IMR-90 (cell line): ENCODE data around the gene TNFSF13B. TPM values are rescaled to one million over a fixed set of nuclear protein-coding genes. Genes with fewer than 3 reads are reported as not detected.

Experiments used
- ATAC-seq: fragments of 200-7000 bp; cut with Tn5 transposase; 2 replicates; pipeline ENCODE4 v1.9.1; 2020; ENCODE audit warnings: low read depth, mild to moderate bottlenecking, moderate library complexity
- BruUV-seq: library from RNA; stranded (reverse); fragments of 400-500 nt; replicated peaks from 2 replicates; lab custom pipeline; 2021; lab: Mats Ljungman, UMichigan
- CTCF ChIA-PET: fragments of 300-600 bp; formaldehyde crosslinking; extraction: SDS; loops from one replicate; lab custom pipeline; 2021; ENCODE audit warnings: antibody characterized with exemption; lab: Yijun Ruan, JAX
- POLR2A ChIA-PET: fragments of 300-600 bp; sonication (Branson Sonifier 250); formaldehyde crosslinking; loops from one replicate; lab custom pipeline; 2022; ENCODE audit warnings: antibody characterized with exemption; ENCODE audit not compliant: unreplicated experiment; lab: Charles Lee
- DNase-seq: peaks from one replicate; pipeline ENCODE4 v3.0.0; 2013
- H2AFZ ChIP-seq: replicated peaks from 2 replicates; pipeline ENCODE3; 2013; ENCODE audit warnings: low read length, mild to moderate bottlenecking; ENCODE audit not compliant: poor library complexity
- H2AK5ac ChIP-seq: 2 replicates; pipeline ENCODE4 v1.6.1; 2013; ENCODE audit warnings: low read depth, low read length, inconsistent platforms
- H2AK9ac ChIP-seq: replicated peaks from 2 replicates; pipeline ENCODE3; 2013; ENCODE audit warnings: mild to moderate bottlenecking, low read depth, low read length, moderate library complexity; ENCODE audit not compliant: poor library complexity
- H2BK120ac ChIP-seq: 2 replicates; pipeline ENCODE4 v1.6.1; 2013; ENCODE audit warnings: low read depth, low read length, inconsistent platforms
- H2BK15ac ChIP-seq: 3 replicates; pipeline ENCODE4 v1.6.1; 2013; ENCODE audit warnings: low read depth, low read length, inconsistent platforms
- H2BK20ac ChIP-seq: 2 replicates; pipeline ENCODE4 v1.6.1; 2013; ENCODE audit warnings: low read depth, mild to moderate bottlenecking, inconsistent platforms, low read length, moderate library complexity
- H2BK5ac ChIP-seq: 2 replicates; pipeline ENCODE4 v1.6.1; 2013; ENCODE audit warnings: mild to moderate bottlenecking, low read depth, low read length, inconsistent platforms; ENCODE audit not compliant: poor library complexity, severe bottlenecking
- H3K14ac ChIP-seq: replicated peaks from 2 replicates; pipeline ENCODE4 v1.6.1; 2013; ENCODE audit warnings: low read depth, low read length, inconsistent platforms
- H3K18ac ChIP-seq: 2 replicates; pipeline ENCODE4 v1.6.1; 2013; ENCODE audit warnings: low read depth, low read length, control low read depth
- H3K23ac ChIP-seq: 2 replicates; pipeline ENCODE4 v1.6.1; 2013; ENCODE audit warnings: low read depth, low read length, inconsistent platforms
- H3K27ac ChIP-seq: 2 replicates; pipeline ENCODE4 v1.5.1; 2013; ENCODE audit warnings: mild to moderate bottlenecking, control low read depth, low read length; ENCODE audit not compliant: insufficient read depth
- H3K27me3 ChIP-seq: 2 replicates; pipeline ENCODE4 v1.6.1; 2013; ENCODE audit warnings: low read length; ENCODE audit not compliant: control insufficient read depth, insufficient read depth
- H3K36me3 ChIP-seq: 2 replicates; pipeline ENCODE4 v1.6.1; 2013; ENCODE audit warnings: low read length, mixed read lengths; ENCODE audit not compliant: control insufficient read depth, insufficient read depth
- H3K4ac ChIP-seq: 2 replicates; pipeline ENCODE4 v1.6.1; 2013; ENCODE audit warnings: low read depth, low read length, inconsistent platforms
- H3K4me1 ChIP-seq: 2 replicates; pipeline ENCODE4 v1.6.1; 2013; ENCODE audit warnings: low read length, mixed read lengths; ENCODE audit not compliant: control insufficient read depth, insufficient read depth
- H3K4me2 ChIP-seq: 2 replicates; pipeline ENCODE4 v1.6.1; 2013; ENCODE audit warnings: low read depth, mild to moderate bottlenecking, control low read depth, low read length, moderate library complexity
- H3K4me3 ChIP-seq: 2 replicates; pipeline ENCODE4 v1.5.1; 2013; ENCODE audit warnings: low read depth, mild to moderate bottlenecking, control low read depth, low read length, moderate library complexity; ENCODE audit not compliant: insufficient read depth
- H3K56ac ChIP-seq: 2 replicates; pipeline ENCODE4 v1.6.1; 2013; ENCODE audit warnings: low read length, inconsistent platforms; ENCODE audit not compliant: insufficient read depth; ENCODE audit errors: extremely low read depth
- H3K79me1 ChIP-seq, 2 experiments: 2 replicates each; pipeline ENCODE4 v1.6.1; 2013; ENCODE audit warnings: low read length in 2 of 2, inconsistent platforms in 1 of 2, low read depth in 1 of 2
- H3K9ac ChIP-seq: 2 replicates; pipeline ENCODE4 v1.6.1; 2013; ENCODE audit warnings: low read depth, low read length, control low read depth
- H3K9me1 ChIP-seq: 2 replicates; pipeline ENCODE4 v1.6.1; 2013; ENCODE audit warnings: low read length, inconsistent platforms; ENCODE audit not compliant: insufficient read depth
- H3K9me3 ChIP-seq: 2 replicates; pipeline ENCODE4 v1.6.1; 2013; ENCODE audit warnings: low read length; ENCODE audit not compliant: control insufficient read depth, insufficient read depth
- H4K20me1 ChIP-seq: 2 replicates; pipeline ENCODE4 v1.6.1; 2013; ENCODE audit warnings: low read length, inconsistent platforms; ENCODE audit not compliant: insufficient read depth
- H4K5ac ChIP-seq: 2 replicates; pipeline ENCODE4 v1.6.1; 2013; ENCODE audit warnings: mild to moderate bottlenecking, low read depth, low read length, control low read depth
- H4K8ac ChIP-seq, 2 experiments: 2 replicates each; pipeline ENCODE4 v1.6.1; 2013; ENCODE audit warnings: low read depth in 2 of 2, low read length in 2 of 2, control low read depth in 1 of 2, inconsistent platforms in 1 of 2
- H4K91ac ChIP-seq: 2 replicates; pipeline ENCODE4 v1.6.1; 2013; ENCODE audit warnings: low read depth, low read length, inconsistent platforms; ENCODE audit not compliant: insufficient read depth
- CHD1 ChIP-seq: IDR thresholded peaks from 2 replicates; pipeline ENCODE4 v1.6.1; 2012; ENCODE audit warnings: low read depth, low read length, improper control_type of control experiment
- FOS ChIP-seq: fragments of 150-350 bp; IDR thresholded peaks from 2 replicates; pipeline ENCODE4 v1.6.1; 2016; ENCODE audit warnings: low read depth, low read length
- MXI1 ChIP-seq: IDR thresholded peaks from 2 replicates; pipeline ENCODE4 v1.6.1; 2012; ENCODE audit warnings: low read depth, mild to moderate bottlenecking, low read length, moderate library complexity, borderline replicate concordance
- NFE2L2 ChIP-seq: fragments of 150-350 bp; IDR thresholded peaks from 2 replicates; pipeline ENCODE4 v1.6.1; 2016; ENCODE audit warnings: low read depth, mild to moderate bottlenecking, low read length
- POLR2A ChIP-seq: IDR thresholded peaks from 2 replicates; pipeline ENCODE4 v1.6.1; 2012; ENCODE audit warnings: mild to moderate bottlenecking, low read depth, low read length
- RCOR1 ChIP-seq: IDR thresholded peaks from 2 replicates; pipeline ENCODE4 v1.6.1; 2012; ENCODE audit warnings: mild to moderate bottlenecking, low read length, improper control_type of control experiment; ENCODE audit not compliant: insufficient replicate concordance
- RFX5 ChIP-seq: IDR thresholded peaks from 2 replicates; pipeline ENCODE4 v1.8.0; 2012; ENCODE audit warnings: low read depth, mild to moderate bottlenecking, low read length, moderate library complexity
- SMC3 ChIP-seq: fragments of 150-350 bp; IDR thresholded peaks from 2 replicates; pipeline ENCODE4 v1.6.1; 2016; ENCODE audit warnings: low read depth, mild to moderate bottlenecking, antibody characterized with exemption, low read length, moderate library complexity
- WGBS, 2 experiments: methylation state at CpG; one replicate each; pipeline versions ENCODE4 v1.1.5 to v1.1.7; 2013; ENCODE audit warnings: missing lambda C conversion rate in 2 of 2; ENCODE audit not compliant: insufficient read length in 1 of 2; ENCODE audit errors: extremely low coverage in 2 of 2; 5-methylcytosine and 5-hydroxymethylcytosine counted together
- dilution Hi-C: fragments of 300-500 bp; cut with HindIII; formaldehyde crosslinking; loops from one replicate; pipeline ENCODE4 v1.14.3; 2018; ENCODE audit warnings: low sequenced_read_pairs; ENCODE audit not compliant: unreplicated experiment
- in situ Hi-C: fragments of 300-500 bp; cut with MboI; formaldehyde crosslinking; loops from 3 replicates; pipeline ENCODE4 v1.14.3; 2019; ENCODE audit warnings: low sequenced_read_pairs, inconsistent platforms, mixed read lengths
- intact Hi-C: fragments of 100-400 bp; cut with micrococcal nuclease; formaldehyde crosslinking; loops from 2 replicates; pipeline ENCODE4 v1.10.0; 2022
- polyA plus RNA-seq, 3 experiments: library from polyadenylated mRNA; depleted of rRNA; stranded (reverse); fragments of >200 nt; gene quantifications; 2 replicates each; pipeline ENCODE4 v1.2.3, GENCODE V29; 2012; ENCODE audit warnings: low replicate concordance in 1 of 3
- total RNA-seq: library from RNA; depleted of rRNA; stranded (reverse); fragments of >200 nt; gene quantifications from 2 replicates; pipeline ENCODE4 v1.2.3, GENCODE V29; 2012
- TF ChIP-seq, protein P1 (sequence below): fragments of 150-350 bp; IDR thresholded peaks from 2 replicates; pipeline ENCODE4 v1.6.1; 2017; ENCODE audit warnings: mild to moderate bottlenecking, antibody characterized with exemption, low read length, low read depth
- TF ChIP-seq, protein P2 (sequence below): fragments of 150-350 bp; IDR thresholded peaks from 2 replicates; pipeline ENCODE4 v1.6.1; 2016; ENCODE audit warnings: low read depth, mild to moderate bottlenecking, low read length, moderate library complexity, borderline replicate concordance

The TNFSF13B gene
- total and polyA plus RNA-seq, 2 of the 4 experiments (the other 2 are of a cell fraction), result 0.29 to 0.54 TPM

DNA sequence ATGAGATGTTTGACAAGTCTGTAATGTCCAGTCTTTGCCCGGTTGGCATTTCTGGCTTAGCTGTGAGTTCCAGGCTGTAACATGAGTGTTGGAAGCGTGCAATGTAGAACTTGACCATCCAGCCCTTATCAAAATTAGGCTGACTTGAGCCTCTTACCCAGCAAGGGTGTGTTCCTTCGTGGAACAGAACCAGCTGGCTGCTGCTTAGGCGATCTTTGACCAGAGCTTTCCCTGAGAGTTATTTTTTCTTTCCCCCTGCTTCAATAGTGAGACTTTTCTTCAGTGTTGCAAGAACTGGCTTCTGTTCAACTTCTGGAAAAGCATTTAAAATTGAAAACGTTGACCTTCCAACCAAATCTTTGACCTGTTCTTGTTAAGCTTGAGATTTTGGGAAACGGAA is 6.5 kb downstream of the TNFSF13B start:
- peak; percentile 27; the same call in 1 of the 2 replicates for ATAC-seq

More for the DNA sequence above, 6.5 kb downstream of the TNFSF13B start:
- H3K4me1 ChIP-seq, result no peaks in the 10 kb centered on the region; the same call in 1 of the 2 replicates
- H3K36me3 ChIP-seq, result no peaks in the 10 kb centered on the region
- H3K4ac ChIP-seq, result no peak overlapping the region
- H3K14ac ChIP-seq, result no peak overlapping the region
- no peak overlapping the region for H3K4me3 ChIP-seq
- H3K9ac ChIP-seq, result no peak overlapping the region
- dilution Hi-C loops (no loop called here), in situ Hi-C loops (no loop called here), intact Hi-C loops (no loop called here)
- H4K8ac ChIP-seq, result no peak overlapping the region
- H3K18ac ChIP-seq, result no peak overlapping the region
- no TSS peak for BruUV-seq
- H2AK5ac ChIP-seq, result no peak overlapping the region
- H3K27me3 ChIP-seq, result no peaks in the 10 kb centered on the region
- H2BK20ac ChIP-seq, result no peak overlapping the region
- H2BK5ac ChIP-seq, result no peak overlapping the region
- H3K23ac ChIP-seq, result no peak overlapping the region
- no peaks in the 10 kb centered on the region for H3K9me3 ChIP-seq
- no peak overlapping the region for H2BK15ac ChIP-seq
- no peaks in the 10 kb centered on the region for H3K9me1 ChIP-seq
- no peak for TF ChIP-seq CHD1
- TF ChIP-seq, protein P1, sequence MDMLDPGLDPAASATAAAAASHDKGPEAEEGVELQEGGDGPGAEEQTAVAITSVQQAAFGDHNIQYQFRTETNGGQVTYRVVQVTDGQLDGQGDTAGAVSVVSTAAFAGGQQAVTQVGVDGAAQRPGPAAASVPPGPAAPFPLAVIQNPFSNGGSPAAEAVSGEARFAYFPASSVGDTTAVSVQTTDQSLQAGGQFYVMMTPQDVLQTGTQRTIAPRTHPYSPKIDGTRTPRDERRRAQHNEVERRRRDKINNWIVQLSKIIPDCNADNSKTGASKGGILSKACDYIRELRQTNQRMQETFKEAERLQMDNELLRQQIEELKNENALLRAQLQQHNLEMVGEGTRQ, result no peak
- TF ChIP-seq MXI1, result no peak
- no peak for TF ChIP-seq RFX5
- TF ChIP-seq, protein P2, sequence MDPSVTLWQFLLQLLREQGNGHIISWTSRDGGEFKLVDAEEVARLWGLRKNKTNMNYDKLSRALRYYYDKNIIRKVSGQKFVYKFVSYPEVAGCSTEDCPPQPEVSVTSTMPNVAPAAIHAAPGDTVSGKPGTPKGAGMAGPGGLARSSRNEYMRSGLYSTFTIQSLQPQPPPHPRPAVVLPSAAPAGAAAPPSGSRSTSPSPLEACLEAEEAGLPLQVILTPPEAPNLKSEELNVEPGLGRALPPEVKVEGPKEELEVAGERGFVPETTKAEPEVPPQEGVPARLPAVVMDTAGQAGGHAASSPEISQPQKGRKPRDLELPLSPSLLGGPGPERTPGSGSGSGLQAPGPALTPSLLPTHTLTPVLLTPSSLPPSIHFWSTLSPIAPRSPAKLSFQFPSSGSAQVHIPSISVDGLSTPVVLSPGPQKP, result no peak
- TF ChIP-seq RCOR1, result no peak
- TF ChIP-seq FOS, result no peak
- no peak for TF ChIP-seq SMC3
- TF ChIP-seq NFE2L2, result no peak
- TF ChIP-seq POLR2A, result no peak
- H4K20me1 ChIP-seq, result no peaks in the 10 kb centered on the region
- H2BK120ac ChIP-seq, result no peak overlapping the region
- no peak overlapping the region for H4K91ac ChIP-seq
- H3K27ac ChIP-seq, result no peak overlapping the region
- POLR2A ChIA-PET, result no interaction called here
- H2AFZ ChIP-seq, result no peak overlapping the region
- H4K5ac ChIP-seq, result no peak overlapping the region
- WGBS, 2 experiments, result 62% methylated on average over 2 of the region's 6 CpGs; no CpG with 5 or more reads in 1 of the 2 experiments
- no peak overlapping the region for H3K4me2 ChIP-seq
- H3K79me1 ChIP-seq, result no peaks in the 10 kb centered on the region
- H3K56ac ChIP-seq, result no peak overlapping the region
- H2AK9ac ChIP-seq, result no peak overlapping the region
- CTCF ChIA-PET, result interaction anchor here (0.6 kb wide), 1 partner anchor 59 kb away, joined by 3 read pairs; no protein-coding TSS in a partner anchor
- no peak for DNase-seq
